GM19193 (cell line): ENCODE results near the gene CLEC2D.

ENCODE experiments used
- POLR2A ChIP-seq: IDR thresholded peaks from 4 replicates; pipeline ENCODE4 v1.6.1; 2011; ENCODE audit not compliant: insufficient read depth, insufficient read length; ENCODE audit errors: extremely low read depth

The CLEC2D gene

DNA sequence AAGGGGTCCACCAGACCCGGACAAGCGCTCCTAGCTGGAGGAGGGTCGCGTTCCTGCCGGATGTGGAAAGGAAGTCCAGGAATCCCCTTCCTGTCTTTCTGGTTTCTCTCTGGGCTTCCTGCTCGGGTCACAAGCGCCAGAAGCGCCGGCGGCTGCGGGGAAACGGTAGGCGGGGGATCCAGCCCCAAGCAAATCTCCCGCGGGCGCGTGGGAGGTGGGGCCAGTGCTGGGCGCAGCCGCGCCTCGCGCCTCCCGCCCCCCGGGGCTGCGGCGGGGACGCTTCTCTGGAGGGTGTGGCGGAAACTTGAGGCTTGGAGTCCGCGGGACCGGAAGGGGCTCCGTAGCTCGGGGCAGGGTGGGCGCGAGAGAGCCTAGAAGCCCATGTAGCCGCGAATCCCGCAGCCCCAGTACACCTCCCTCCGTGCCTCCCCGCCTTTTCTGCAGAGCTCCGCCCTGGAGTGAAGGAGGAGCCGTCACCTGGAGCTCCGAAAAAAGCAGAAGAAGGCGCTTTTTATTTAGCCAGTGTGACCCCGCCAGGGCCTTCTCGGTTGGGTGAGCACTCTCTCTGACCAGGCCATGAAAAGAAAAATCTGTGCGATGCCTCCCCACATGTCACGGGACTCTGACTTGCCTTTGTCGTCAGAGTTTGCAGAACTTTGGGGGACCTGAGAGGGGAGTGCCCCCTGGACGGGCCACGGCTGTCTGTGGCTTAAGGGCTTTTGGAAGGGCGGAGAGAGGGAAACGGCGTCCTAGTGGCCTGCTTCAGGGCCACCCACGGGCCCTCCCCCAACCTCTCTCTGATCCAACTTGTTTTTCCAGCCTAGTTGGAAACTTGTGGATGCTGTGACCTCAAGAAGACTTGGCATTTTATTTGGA lies 21.4 kb upstream of the CLEC2D start:
- TF ChIP-seq POLR2A: peak; percentile 83

DNA sequence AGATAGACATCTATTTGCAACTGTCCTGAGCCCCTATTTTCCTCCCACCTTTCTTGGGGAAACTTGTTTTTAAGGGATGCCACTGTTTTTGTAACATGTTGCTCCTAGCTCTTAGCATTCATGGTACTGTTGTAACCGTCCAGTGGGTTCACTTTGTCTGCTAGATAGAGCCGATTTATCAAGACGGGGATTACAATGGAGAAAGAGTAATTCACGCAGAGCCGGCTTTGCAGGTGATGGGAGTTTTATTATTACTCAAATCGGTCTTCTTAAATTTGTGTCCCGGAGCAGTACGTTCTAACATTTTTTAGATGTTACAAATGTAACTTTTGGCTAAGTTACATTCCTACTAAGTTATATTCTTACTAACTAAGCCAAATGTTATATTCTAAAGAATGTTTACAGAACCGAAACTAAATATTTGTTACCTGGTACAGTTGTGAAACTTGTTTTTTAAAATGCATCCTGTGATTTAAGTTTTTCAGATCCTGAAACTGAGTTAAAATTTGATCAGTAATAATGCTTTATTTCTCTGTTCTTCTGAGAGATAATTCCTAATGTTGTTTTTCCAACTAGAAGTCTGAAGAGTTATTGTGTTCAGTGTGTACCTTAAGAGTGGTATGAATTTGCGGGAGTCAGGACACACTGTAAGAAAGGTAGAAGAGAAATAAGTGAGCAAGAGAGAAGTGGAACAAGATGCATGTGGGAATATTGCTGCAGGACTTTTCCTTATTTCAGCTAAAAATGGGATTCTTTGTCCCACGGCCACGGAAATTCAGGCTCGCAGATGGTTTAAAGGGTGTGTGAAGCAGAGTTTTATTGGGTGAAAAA lies 20.6 kb upstream of the CLEC2D start:
- TF ChIP-seq POLR2A: no peak

DNA sequence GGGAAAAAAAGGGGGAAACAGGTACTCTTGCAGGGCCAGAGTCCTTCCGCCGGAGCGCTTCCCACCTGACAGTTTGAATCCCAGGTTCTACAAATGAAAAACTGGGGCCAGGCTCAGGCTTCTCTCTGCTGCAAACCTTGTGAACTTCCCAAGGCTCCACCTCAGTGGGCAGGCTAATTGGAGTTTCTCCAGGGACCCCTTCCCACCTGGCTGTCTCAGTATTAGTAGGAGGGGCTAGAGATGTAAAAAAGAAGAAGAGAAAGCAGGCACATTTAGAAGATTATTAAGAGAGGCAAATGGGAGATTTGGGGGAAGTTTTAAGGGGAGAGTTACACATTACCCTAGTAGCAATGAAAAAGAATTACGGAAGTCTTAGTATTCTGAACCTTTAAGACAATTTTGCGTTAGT lies 20.0 kb upstream of the CLEC2D start:
- peak; percentile 83 for TF ChIP-seq POLR2A

DNA sequence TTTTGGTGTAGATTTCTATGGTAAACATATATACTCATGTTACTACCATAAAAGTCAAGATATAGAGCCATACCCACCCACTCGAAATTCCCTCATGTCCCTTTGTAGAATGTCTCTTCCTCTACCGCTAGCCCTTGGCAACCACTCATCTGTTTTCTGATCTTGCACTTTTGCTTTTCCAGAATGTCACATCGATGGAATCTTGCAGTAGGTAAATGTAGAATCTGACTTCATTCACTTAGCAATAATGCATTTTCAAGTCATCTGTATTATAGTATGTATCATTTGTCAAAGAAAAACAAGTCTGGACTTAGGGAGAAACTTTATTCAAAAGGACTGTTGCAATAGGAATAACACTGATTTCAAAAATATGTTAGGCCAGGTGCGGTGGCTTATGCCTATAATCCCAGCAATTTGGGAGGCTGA lies 19.3 kb upstream of the CLEC2D start:
- no peak for TF ChIP-seq POLR2A

DNA sequence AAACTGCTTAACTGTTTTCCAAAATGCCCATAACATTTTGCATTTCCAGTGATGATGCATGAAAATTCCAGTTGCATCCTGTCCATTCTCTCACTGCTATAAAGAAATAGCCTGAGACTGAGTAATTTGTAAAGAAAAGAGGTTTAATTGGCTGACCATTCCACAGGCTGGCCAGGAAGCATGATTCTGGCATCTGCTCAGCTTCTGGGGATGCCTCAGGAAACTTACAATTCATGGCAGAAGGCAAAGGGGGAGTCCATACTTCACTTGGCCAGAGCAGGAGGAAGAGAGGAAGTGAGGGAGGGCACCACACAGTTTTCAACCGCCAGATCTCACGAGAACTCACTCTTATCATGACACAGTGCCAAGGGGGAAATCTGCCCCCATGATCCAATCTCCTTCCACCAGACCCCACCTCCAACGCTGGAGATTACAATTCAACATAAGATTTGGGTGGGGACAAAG lies 18.2 kb upstream of the CLEC2D start:
- TF ChIP-seq POLR2A: peak; percentile 42

DNA sequence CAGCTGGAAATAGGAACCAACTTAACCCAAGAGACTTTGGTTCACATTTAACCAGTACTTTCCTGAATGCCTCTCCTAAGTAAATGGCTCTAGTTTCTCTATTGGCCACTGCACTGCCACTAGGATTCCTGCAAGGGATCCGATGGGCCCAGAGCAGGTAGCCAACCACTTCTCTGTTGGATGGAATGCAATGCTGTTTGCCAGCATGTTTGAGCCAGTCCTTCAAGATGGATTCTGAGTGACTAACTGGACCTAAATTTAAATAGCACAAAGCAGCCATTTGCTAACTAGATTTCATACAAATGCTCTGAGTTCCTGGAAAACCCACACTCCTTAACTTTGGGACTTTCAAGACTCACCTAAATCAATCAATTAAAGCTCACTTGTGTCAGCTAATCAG lies 9.5 kb upstream of the CLEC2D start:
- no peak for TF ChIP-seq POLR2A

DNA sequence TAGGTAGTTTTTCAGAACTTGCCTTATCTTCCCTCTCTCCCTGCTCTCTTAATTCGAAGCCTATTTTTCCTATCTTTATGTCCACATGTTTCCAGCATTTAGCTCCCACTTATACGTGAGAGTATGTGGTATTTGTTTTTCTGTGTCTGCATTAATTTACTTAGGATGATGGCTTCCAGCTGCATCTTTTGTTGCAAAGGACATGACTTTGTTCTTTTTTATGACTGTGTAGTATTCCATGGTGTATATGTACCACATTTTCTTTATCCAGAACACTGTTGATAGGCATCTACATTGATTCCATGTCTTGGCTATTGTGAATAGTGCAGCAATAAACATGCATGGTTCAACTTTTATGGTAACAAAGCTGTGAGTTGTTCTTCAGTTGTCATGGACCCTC lies 7.8 kb upstream of the CLEC2D start:
- TF ChIP-seq POLR2A: no peak

DNA sequence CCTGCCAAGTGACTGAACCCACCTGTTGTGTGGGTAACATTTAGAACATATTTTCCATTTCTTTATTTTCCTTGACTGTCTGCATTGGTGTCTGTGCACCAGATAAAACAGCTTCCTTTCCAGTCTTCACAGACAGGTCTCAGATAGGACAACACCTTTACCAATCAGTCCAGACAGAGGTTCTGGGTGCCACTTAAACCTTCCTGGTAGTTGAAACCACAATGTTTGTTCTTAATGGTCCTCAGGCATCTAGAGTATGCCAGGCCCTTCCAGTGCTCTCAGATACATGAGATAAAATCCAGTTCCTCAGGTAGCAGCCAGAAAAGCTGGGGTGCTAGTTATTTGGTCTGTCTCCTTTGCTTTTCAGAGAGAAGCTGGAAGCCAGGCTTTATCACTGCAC lies 7.0 kb upstream of the CLEC2D start:
- no peak for TF ChIP-seq POLR2A

DNA sequence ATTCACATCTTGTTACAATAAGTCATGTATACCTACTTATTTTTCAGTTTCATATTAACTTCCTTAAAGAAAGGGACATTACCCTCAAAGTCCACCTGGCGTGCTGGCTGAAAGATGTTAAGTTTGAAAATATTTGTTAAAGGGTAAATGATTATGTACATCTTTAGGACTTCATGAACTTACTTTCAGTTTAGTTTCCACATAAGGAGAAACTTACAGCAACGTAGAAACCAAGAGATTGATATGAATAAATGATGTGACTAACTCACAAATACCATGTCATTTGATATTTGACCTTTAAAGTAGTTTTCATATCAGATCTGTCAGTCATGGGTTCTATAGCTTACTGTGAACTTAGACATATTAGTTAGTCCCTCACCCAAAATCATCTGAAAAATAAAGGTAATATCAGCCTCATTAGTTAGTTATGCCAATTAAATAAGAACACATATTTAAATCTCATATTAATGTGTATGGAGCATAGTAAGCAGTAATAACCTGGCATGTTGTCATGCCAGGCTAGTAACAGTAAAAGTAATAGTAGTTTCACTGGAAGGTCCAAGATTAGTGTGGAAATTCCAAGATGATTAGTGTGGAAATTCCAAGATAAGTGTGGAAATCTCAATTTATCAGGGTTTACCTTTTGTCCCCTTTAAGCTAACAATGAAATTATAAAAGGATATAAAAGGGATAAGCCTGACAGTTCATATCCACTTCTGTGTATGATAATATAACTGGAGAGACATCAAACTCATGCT lies 1.9 kb upstream of the CLEC2D start:
- TF ChIP-seq POLR2A: no peak

DNA sequence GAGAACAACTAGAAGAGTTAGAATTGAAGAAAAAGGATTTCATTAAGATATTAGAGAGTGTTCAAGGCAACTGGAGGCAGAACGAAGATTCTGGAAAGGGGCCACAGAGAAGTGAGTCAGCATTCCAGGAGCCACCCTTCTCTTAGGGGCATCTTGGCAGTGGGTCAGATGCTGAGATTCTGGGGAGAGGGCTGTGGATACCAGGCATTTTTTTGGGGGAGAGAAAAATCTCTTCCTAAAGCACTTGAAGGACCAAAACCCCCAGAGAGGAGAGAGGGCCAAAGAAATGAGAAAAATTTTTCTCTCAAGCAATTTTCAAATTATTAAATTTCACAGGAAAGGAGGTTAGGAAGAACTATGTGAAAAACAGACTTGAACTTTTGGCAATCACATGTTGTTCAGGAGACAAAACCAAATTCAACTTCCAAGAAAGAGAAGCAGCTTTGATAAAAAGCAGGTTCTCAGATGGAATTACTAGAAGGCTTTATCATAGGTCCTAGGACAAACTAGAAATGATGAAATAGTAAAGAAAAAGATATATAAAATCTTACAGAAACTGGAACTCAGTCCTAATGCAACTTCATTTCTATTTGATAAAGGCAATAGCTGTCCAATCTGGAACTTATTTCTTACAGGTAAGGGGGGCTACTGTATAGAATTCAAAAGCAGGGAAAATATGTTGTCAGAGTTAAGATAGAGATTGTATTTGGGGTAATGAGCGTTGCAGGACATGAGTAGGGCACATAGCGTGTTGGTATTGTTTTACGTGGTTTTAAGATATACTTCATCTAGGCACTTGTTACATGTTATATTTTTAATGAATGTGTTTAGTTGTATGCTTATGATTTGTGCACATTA lies 1.1 kb upstream of the CLEC2D start:
- peak; percentile 3 for TF ChIP-seq POLR2A

DNA sequence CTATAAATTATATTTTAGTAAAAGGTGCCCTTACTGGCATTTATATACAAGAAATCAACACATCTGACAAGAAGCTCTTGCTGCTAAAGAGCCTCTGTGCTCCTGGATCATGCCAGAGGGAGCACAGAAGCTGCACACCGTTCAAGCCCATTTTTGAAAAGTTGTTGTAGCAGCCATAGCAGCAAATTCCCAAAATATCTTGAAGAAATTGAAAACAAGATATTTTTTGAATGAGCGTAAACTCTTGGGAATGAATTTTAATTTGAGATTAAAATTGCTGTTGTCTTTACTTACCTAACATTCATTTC lies 540 bp upstream of the CLEC2D start:
- peak; percentile 26 for TF ChIP-seq POLR2A

DNA sequence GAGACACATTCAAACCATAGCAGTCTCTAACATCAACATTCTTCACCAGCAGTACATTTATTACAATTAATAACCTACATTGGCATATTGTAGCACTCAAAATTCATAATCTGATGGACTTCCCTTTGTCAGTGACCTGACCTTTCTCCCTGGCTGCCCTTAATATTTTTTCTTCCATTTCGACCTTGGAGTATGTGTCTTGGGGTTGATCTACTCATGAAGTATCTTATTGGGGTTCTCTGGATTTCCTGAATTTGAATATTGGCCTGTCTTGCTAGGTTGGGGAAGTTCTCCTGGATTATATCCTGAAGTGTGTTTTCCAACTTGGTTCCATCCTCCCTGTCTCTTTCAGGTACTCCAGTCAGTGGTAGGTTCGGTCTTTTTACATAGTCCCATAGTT lies 2.8 kb downstream of the CLEC2D start:
- peak; percentile 18 for TF ChIP-seq POLR2A

DNA sequence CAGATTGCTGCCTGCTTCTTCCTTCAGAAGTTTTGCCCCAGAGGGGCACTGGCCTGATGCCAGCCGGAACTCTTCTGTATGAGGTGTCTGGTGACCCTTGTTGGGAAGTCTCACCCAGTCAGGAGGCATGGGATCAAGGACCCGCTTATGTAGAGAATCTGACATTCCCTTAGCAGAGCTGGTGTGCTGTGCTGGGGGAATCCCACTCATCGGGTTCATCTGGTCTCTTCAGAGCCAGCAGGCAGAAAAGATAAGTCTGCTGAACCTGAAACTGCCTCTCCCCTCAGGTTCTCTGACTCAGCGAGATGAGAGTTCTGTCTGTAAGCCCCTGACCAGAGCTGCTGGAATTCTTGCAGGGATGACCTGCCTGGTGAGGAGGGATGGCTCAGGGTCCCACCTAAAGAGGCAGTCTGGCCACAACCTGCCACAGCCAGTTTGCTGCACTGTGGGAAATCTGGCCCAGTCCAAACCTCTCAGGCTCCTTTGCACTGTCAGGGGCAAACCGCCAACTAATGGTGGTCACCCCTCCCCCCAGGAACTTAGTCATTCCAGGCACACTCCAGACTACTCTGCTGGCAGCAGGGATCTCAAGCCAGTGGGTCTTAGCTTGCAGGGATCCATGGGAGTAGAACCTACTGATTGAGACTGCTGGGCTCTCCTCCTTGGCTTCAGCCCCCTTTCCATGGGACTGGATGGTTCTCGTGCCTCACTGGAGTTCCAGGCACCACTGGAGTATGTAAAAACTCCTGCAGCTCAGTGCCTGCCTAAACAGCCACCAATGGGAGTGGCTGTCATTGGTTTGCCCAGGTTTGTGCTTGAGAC lies 4.1 kb downstream of the CLEC2D start:
- peak; percentile 56 for TF ChIP-seq POLR2A
